IMR-90 (cell line): ENCODE data around the gene CBX8. TPM values are rescaled to one million over a fixed set of nuclear protein-coding genes. Genes with fewer than 3 reads are reported as not detected.

Experiments used
- ATAC-seq: fragments of 200-7000 bp; cut with Tn5 transposase; 2 replicates; pipeline ENCODE4 v1.9.1; 2020; ENCODE audit warnings: low read depth, mild to moderate bottlenecking, moderate library complexity
- BruUV-seq: library from RNA; stranded (reverse); fragments of 400-500 nt; replicated peaks from 2 replicates; lab custom pipeline; 2021; lab: Mats Ljungman, UMichigan
- CTCF ChIA-PET: fragments of 300-600 bp; formaldehyde crosslinking; extraction: SDS; loops from one replicate; lab custom pipeline; 2021; ENCODE audit warnings: antibody characterized with exemption; lab: Yijun Ruan, JAX
- POLR2A ChIA-PET: fragments of 300-600 bp; sonication (Branson Sonifier 250); formaldehyde crosslinking; loops from one replicate; lab custom pipeline; 2022; ENCODE audit warnings: antibody characterized with exemption; ENCODE audit not compliant: unreplicated experiment; lab: Charles Lee
- DNase-seq: peaks from one replicate; pipeline ENCODE4 v3.0.0; 2013
- H2AFZ ChIP-seq: replicated peaks from 2 replicates; pipeline ENCODE3; 2013; ENCODE audit warnings: low read length, mild to moderate bottlenecking; ENCODE audit not compliant: poor library complexity
- H2AK5ac ChIP-seq: 2 replicates; pipeline ENCODE4 v1.6.1; 2013; ENCODE audit warnings: low read depth, low read length, inconsistent platforms
- H2AK9ac ChIP-seq: replicated peaks from 2 replicates; pipeline ENCODE3; 2013; ENCODE audit warnings: mild to moderate bottlenecking, low read depth, low read length, moderate library complexity; ENCODE audit not compliant: poor library complexity
- H2BK120ac ChIP-seq: 2 replicates; pipeline ENCODE4 v1.6.1; 2013; ENCODE audit warnings: low read depth, low read length, inconsistent platforms
- H2BK15ac ChIP-seq: 3 replicates; pipeline ENCODE4 v1.6.1; 2013; ENCODE audit warnings: low read depth, low read length, inconsistent platforms
- H2BK20ac ChIP-seq: 2 replicates; pipeline ENCODE4 v1.6.1; 2013; ENCODE audit warnings: low read depth, mild to moderate bottlenecking, inconsistent platforms, low read length, moderate library complexity
- H2BK5ac ChIP-seq: 2 replicates; pipeline ENCODE4 v1.6.1; 2013; ENCODE audit warnings: mild to moderate bottlenecking, low read depth, low read length, inconsistent platforms; ENCODE audit not compliant: poor library complexity, severe bottlenecking
- H3K14ac ChIP-seq: replicated peaks from 2 replicates; pipeline ENCODE4 v1.6.1; 2013; ENCODE audit warnings: low read depth, low read length, inconsistent platforms
- H3K18ac ChIP-seq: 2 replicates; pipeline ENCODE4 v1.6.1; 2013; ENCODE audit warnings: low read depth, low read length, control low read depth
- H3K23ac ChIP-seq: 2 replicates; pipeline ENCODE4 v1.6.1; 2013; ENCODE audit warnings: low read depth, low read length, inconsistent platforms
- H3K27ac ChIP-seq: 2 replicates; pipeline ENCODE4 v1.5.1; 2013; ENCODE audit warnings: mild to moderate bottlenecking, control low read depth, low read length; ENCODE audit not compliant: insufficient read depth
- H3K27me3 ChIP-seq: 2 replicates; pipeline ENCODE4 v1.6.1; 2013; ENCODE audit warnings: low read length; ENCODE audit not compliant: control insufficient read depth, insufficient read depth
- H3K36me3 ChIP-seq: 2 replicates; pipeline ENCODE4 v1.6.1; 2013; ENCODE audit warnings: low read length, mixed read lengths; ENCODE audit not compliant: control insufficient read depth, insufficient read depth
- H3K4ac ChIP-seq: 2 replicates; pipeline ENCODE4 v1.6.1; 2013; ENCODE audit warnings: low read depth, low read length, inconsistent platforms
- H3K4me1 ChIP-seq: 2 replicates; pipeline ENCODE4 v1.6.1; 2013; ENCODE audit warnings: low read length, mixed read lengths; ENCODE audit not compliant: control insufficient read depth, insufficient read depth
- H3K4me2 ChIP-seq: 2 replicates; pipeline ENCODE4 v1.6.1; 2013; ENCODE audit warnings: low read depth, mild to moderate bottlenecking, control low read depth, low read length, moderate library complexity
- H3K4me3 ChIP-seq: 2 replicates; pipeline ENCODE4 v1.5.1; 2013; ENCODE audit warnings: low read depth, mild to moderate bottlenecking, control low read depth, low read length, moderate library complexity; ENCODE audit not compliant: insufficient read depth
- H3K56ac ChIP-seq: 2 replicates; pipeline ENCODE4 v1.6.1; 2013; ENCODE audit warnings: low read length, inconsistent platforms; ENCODE audit not compliant: insufficient read depth; ENCODE audit errors: extremely low read depth
- H3K79me1 ChIP-seq, 2 experiments: 2 replicates each; pipeline ENCODE4 v1.6.1; 2013; ENCODE audit warnings: low read length in 2 of 2, inconsistent platforms in 1 of 2, low read depth in 1 of 2
- H3K9ac ChIP-seq: 2 replicates; pipeline ENCODE4 v1.6.1; 2013; ENCODE audit warnings: low read depth, low read length, control low read depth
- H3K9me1 ChIP-seq: 2 replicates; pipeline ENCODE4 v1.6.1; 2013; ENCODE audit warnings: low read length, inconsistent platforms; ENCODE audit not compliant: insufficient read depth
- H3K9me3 ChIP-seq: 2 replicates; pipeline ENCODE4 v1.6.1; 2013; ENCODE audit warnings: low read length; ENCODE audit not compliant: control insufficient read depth, insufficient read depth
- H4K20me1 ChIP-seq: 2 replicates; pipeline ENCODE4 v1.6.1; 2013; ENCODE audit warnings: low read length, inconsistent platforms; ENCODE audit not compliant: insufficient read depth
- H4K5ac ChIP-seq: 2 replicates; pipeline ENCODE4 v1.6.1; 2013; ENCODE audit warnings: mild to moderate bottlenecking, low read depth, low read length, control low read depth
- H4K8ac ChIP-seq, 2 experiments: 2 replicates each; pipeline ENCODE4 v1.6.1; 2013; ENCODE audit warnings: low read depth in 2 of 2, low read length in 2 of 2, control low read depth in 1 of 2, inconsistent platforms in 1 of 2
- H4K91ac ChIP-seq: 2 replicates; pipeline ENCODE4 v1.6.1; 2013; ENCODE audit warnings: low read depth, low read length, inconsistent platforms; ENCODE audit not compliant: insufficient read depth
- BHLHE40 ChIP-seq: fragments of 150-350 bp; IDR thresholded peaks from 2 replicates; pipeline ENCODE4 v1.6.1; 2016; ENCODE audit warnings: mild to moderate bottlenecking, low read depth, low read length
- CEBPB ChIP-seq: IDR thresholded peaks from 2 replicates; pipeline ENCODE4 v1.6.1; 2012; ENCODE audit warnings: low read depth, low read length, improper control_type of control experiment
- CHD1 ChIP-seq: IDR thresholded peaks from 2 replicates; pipeline ENCODE4 v1.6.1; 2012; ENCODE audit warnings: low read depth, low read length, improper control_type of control experiment
- MAZ ChIP-seq: IDR thresholded peaks from 2 replicates; pipeline ENCODE4 v1.6.1; 2012; ENCODE audit warnings: low read depth, mild to moderate bottlenecking, low read length, improper control_type of control experiment, moderate library complexity, borderline replicate concordance
- NFE2L2 ChIP-seq: fragments of 150-350 bp; IDR thresholded peaks from 2 replicates; pipeline ENCODE4 v1.6.1; 2016; ENCODE audit warnings: low read depth, mild to moderate bottlenecking, low read length
- POLR2A ChIP-seq: IDR thresholded peaks from 2 replicates; pipeline ENCODE4 v1.6.1; 2012; ENCODE audit warnings: mild to moderate bottlenecking, low read depth, low read length
- RAD21 ChIP-seq: IDR thresholded peaks from 2 replicates; pipeline ENCODE4 v1.6.1; 2012; ENCODE audit warnings: low read length, improper control_type of control experiment
- RCOR1 ChIP-seq: IDR thresholded peaks from 2 replicates; pipeline ENCODE4 v1.6.1; 2012; ENCODE audit warnings: mild to moderate bottlenecking, low read length, improper control_type of control experiment; ENCODE audit not compliant: insufficient replicate concordance
- SMC3 ChIP-seq: fragments of 150-350 bp; IDR thresholded peaks from 2 replicates; pipeline ENCODE4 v1.6.1; 2016; ENCODE audit warnings: low read depth, mild to moderate bottlenecking, antibody characterized with exemption, low read length, moderate library complexity
- WGBS, 2 experiments: methylation state at CpG; one replicate each; pipeline versions ENCODE4 v1.1.5 to v1.1.7; 2013; ENCODE audit warnings: missing lambda C conversion rate in 2 of 2; ENCODE audit not compliant: insufficient read length in 1 of 2; ENCODE audit errors: extremely low coverage in 2 of 2; 5-methylcytosine and 5-hydroxymethylcytosine counted together
- dilution Hi-C: fragments of 300-500 bp; cut with HindIII; formaldehyde crosslinking; loops from one replicate; pipeline ENCODE4 v1.14.3; 2018; ENCODE audit warnings: low sequenced_read_pairs; ENCODE audit not compliant: unreplicated experiment
- in situ Hi-C: fragments of 300-500 bp; cut with MboI; formaldehyde crosslinking; loops from 3 replicates; pipeline ENCODE4 v1.14.3; 2019; ENCODE audit warnings: low sequenced_read_pairs, inconsistent platforms, mixed read lengths
- intact Hi-C: fragments of 100-400 bp; cut with micrococcal nuclease; formaldehyde crosslinking; loops from 2 replicates; pipeline ENCODE4 v1.10.0; 2022
- polyA plus RNA-seq, 3 experiments: library from polyadenylated mRNA; depleted of rRNA; stranded (reverse); fragments of >200 nt; gene quantifications; 2 replicates each; pipeline ENCODE4 v1.2.3, GENCODE V29; 2012; ENCODE audit warnings: low replicate concordance in 1 of 3
- total RNA-seq: library from RNA; depleted of rRNA; stranded (reverse); fragments of >200 nt; gene quantifications from 2 replicates; pipeline ENCODE4 v1.2.3, GENCODE V29; 2012
- TF ChIP-seq, protein P1 (sequence below): fragments of 150-350 bp; IDR thresholded peaks from 2 replicates; pipeline ENCODE4 v1.6.1; 2016; ENCODE audit warnings: low read depth, mild to moderate bottlenecking, low read length, moderate library complexity, borderline replicate concordance
- TF ChIP-seq, protein P2 (sequence below): conservative IDR thresholded peaks from 2 replicates; pipeline ENCODE4 v1.5.1; 2012; ENCODE audit warnings: mild to moderate bottlenecking, low read depth, low read length, improper control_type of control experiment
- TF ChIP-seq, protein P3 (sequence below): fragments of 150-350 bp; IDR thresholded peaks from 2 replicates; pipeline ENCODE4 v1.6.1; 2017; ENCODE audit warnings: mild to moderate bottlenecking, antibody characterized with exemption, low read length, low read depth

The CBX8 gene
- total and polyA plus RNA-seq, 2 of the 4 experiments (the other 2 are of a cell fraction): 3.2 to 5.4 TPM

DNA sequence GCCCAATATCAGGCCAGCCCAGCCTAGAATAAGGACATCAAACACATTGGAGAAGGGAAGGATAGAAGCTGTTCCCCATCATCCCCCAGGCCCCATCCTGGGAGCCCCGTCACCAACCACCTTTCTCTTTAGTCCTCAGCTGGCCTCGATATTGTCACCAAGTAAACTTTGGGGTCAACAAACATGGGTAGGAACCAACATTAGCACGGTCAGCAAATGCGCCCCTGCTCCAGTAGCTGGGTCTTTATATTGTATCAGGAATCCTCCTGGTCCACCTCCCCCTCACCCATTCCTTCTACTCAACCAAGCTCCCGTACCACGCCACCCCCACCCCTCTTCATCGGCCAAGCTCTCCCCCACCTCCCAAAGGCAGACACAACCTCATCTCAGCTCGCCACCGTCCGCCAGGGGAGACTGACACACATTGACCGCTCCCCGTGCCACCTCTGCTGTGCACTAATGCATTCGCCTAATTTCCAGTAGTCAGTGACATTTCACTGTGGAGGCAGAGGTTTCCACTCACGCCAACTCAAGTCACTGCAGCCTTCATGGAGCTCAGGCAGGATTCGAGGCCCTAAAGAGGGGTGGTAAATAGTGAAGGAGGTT is 39.6 kb downstream of the CBX8 start:
- POLR2A ChIA-PET: no interaction called here
- CTCF ChIA-PET: no interaction called here
- WGBS, 2 experiments: 82% methylated on average over 9 of the region's 15 CpGs; no CpG with 5 or more reads in 1 of the 2 experiments

More for the DNA sequence above, 39.6 kb downstream of the CBX8 start:
- in situ Hi-C loops: loop anchor here (10.0 kb wide), 1 partner anchor 158 kb away; no protein-coding TSS in a partner anchor
- TF ChIP-seq NFE2L2 (no peak), MAZ (no peak), CEBPB (no peak), POLR2A (no peak), BHLHE40 (no peak), RAD21 (no peak), CHD1 (no peak), RCOR1 (no peak), SMC3 (no peak)
- TF ChIP-seq, protein P1, sequence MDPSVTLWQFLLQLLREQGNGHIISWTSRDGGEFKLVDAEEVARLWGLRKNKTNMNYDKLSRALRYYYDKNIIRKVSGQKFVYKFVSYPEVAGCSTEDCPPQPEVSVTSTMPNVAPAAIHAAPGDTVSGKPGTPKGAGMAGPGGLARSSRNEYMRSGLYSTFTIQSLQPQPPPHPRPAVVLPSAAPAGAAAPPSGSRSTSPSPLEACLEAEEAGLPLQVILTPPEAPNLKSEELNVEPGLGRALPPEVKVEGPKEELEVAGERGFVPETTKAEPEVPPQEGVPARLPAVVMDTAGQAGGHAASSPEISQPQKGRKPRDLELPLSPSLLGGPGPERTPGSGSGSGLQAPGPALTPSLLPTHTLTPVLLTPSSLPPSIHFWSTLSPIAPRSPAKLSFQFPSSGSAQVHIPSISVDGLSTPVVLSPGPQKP: no peak
- TF ChIP-seq, protein P2, sequence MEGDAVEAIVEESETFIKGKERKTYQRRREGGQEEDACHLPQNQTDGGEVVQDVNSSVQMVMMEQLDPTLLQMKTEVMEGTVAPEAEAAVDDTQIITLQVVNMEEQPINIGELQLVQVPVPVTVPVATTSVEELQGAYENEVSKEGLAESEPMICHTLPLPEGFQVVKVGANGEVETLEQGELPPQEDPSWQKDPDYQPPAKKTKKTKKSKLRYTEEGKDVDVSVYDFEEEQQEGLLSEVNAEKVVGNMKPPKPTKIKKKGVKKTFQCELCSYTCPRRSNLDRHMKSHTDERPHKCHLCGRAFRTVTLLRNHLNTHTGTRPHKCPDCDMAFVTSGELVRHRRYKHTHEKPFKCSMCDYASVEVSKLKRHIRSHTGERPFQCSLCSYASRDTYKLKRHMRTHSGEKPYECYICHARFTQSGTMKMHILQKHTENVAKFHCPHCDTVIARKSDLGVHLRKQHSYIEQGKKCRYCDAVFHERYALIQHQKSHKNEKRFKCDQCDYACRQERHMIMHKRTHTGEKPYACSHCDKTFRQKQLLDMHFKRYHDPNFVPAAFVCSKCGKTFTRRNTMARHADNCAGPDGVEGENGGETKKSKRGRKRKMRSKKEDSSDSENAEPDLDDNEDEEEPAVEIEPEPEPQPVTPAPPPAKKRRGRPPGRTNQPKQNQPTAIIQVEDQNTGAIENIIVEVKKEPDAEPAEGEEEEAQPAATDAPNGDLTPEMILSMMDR: no peak
- TF ChIP-seq, protein P3, sequence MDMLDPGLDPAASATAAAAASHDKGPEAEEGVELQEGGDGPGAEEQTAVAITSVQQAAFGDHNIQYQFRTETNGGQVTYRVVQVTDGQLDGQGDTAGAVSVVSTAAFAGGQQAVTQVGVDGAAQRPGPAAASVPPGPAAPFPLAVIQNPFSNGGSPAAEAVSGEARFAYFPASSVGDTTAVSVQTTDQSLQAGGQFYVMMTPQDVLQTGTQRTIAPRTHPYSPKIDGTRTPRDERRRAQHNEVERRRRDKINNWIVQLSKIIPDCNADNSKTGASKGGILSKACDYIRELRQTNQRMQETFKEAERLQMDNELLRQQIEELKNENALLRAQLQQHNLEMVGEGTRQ: no peak
- H3K56ac ChIP-seq: no peak overlapping the region
- H2BK5ac ChIP-seq: no peak overlapping the region
- H3K27ac ChIP-seq: no peak overlapping the region
- no peaks in the 10 kb centered on the region for H3K79me1 ChIP-seq
- no peak overlapping the region for H3K14ac ChIP-seq
- H2BK20ac ChIP-seq: no peak overlapping the region
- peaks cover 28% of the 10 kb centered on the region for H3K27me3 ChIP-seq
- ATAC-seq (no peak), DNase-seq (no peak)
- no peak overlapping the region for H2AFZ ChIP-seq
- no peaks in the 10 kb centered on the region for H3K9me1 ChIP-seq
- H3K23ac ChIP-seq: no peak overlapping the region
- no peak overlapping the region for H2AK9ac ChIP-seq
- no peak overlapping the region for H3K9ac ChIP-seq
- no peak overlapping the region for H3K18ac ChIP-seq
- no peak overlapping the region for H4K5ac ChIP-seq
- H3K9me3 ChIP-seq: no peaks in the 10 kb centered on the region
- no TSS peak for BruUV-seq
- H4K91ac ChIP-seq: no peak overlapping the region
- no peak overlapping the region for H3K4me3 ChIP-seq
- H3K36me3 ChIP-seq: no peaks in the 10 kb centered on the region
- no peak overlapping the region for H2BK120ac ChIP-seq
- H3K4me1 ChIP-seq: no peaks in the 10 kb centered on the region; the same call in 1 of the 2 replicates
- H2BK15ac ChIP-seq: no peak overlapping the region
- H4K8ac ChIP-seq: no peak overlapping the region
- intact Hi-C loops: no loop called here
- dilution Hi-C loops: no loop called here
- H2AK5ac ChIP-seq: no peak overlapping the region
- H3K4me2 ChIP-seq: no peak overlapping the region
- H4K20me1 ChIP-seq: no peaks in the 10 kb centered on the region
- no peak overlapping the region for H3K4ac ChIP-seq
